Naive thymus-derived CD4-positive, alpha-beta T cell (primary cell): ENCODE results near the gene FRG2. TPM values are rescaled to one million over a fixed set of nuclear protein-coding genes. Genes with fewer than 3 reads are reported as not detected.
"Not testable (repeated sequence)": the region's sequence is repeated elsewhere in the genome, so short reads cannot be mapped to it uniquely, and the experiment has no call there.

ENCODE experiments used
- ATAC-seq: fragments of 150-1000 bp; cut with Tn5 transposase; 2 replicates; pipeline ENCODE4 v1.10.0; 2021; ENCODE audit warnings: mild to moderate bottlenecking, moderate library complexity
- CTCF ChIA-PET: fragments of 350-600 bp; sonication (Branson Sonifier 250); formaldehyde crosslinking; loops from one replicate; lab custom pipeline; 2021; ENCODE audit warnings: antibody characterized with exemption; lab: Charles Lee
- POLR2A ChIA-PET: fragments of 350-600 bp; sonication (Branson Sonifier 250); formaldehyde crosslinking; loops from one replicate; lab custom pipeline; 2021; ENCODE audit warnings: antibody characterized with exemption, inconsistent platforms; lab: Charles Lee
- DNase-seq, 9 donors: peaks; one replicate each; pipeline versions ENCODE4 v3.0.0 to v3.0.0-alpha.2; 2020 to 2022; ENCODE audit warnings: mixed read lengths in 1 of 9
- H3K27ac ChIP-seq: one replicate; pipeline ENCODE4 v1.7.0; 2013; ENCODE audit warnings: mild to moderate bottlenecking, low read depth, low read length, moderate library complexity
- H3K27me3 ChIP-seq, 2 donors: one replicate each; pipeline ENCODE4 v1.7.0; 2013; ENCODE audit warnings: low read length in 2 of 2, mild to moderate bottlenecking in 2 of 2, moderate library complexity in 2 of 2; ENCODE audit not compliant: control insufficient read depth in 2 of 2, insufficient read depth in 2 of 2
- H3K36me3 ChIP-seq, 3 experiments: 1 replicate in 2 of 3; 2 replicates in 1 of 3; pipeline ENCODE4 v1.7.0; 2013; ENCODE audit warnings: low read length in 3 of 3, mild to moderate bottlenecking in 3 of 3, moderate library complexity in 1 of 3; ENCODE audit not compliant: insufficient read depth in 3 of 3, control insufficient read depth in 2 of 3
- H3K4me1 ChIP-seq, 2 donors: one replicate each; pipeline ENCODE4 v1.7.0; 2013; ENCODE audit warnings: low read length in 2 of 2, mild to moderate bottlenecking in 2 of 2, moderate library complexity in 1 of 2; ENCODE audit not compliant: control insufficient read depth in 2 of 2, insufficient read depth in 2 of 2
- H3K4me3 ChIP-seq: 2 replicates; pipeline ENCODE4 v1.7.0; 2013; ENCODE audit warnings: mild to moderate bottlenecking, low read length
- H3K9me3 ChIP-seq, 3 experiments: 1 replicate in 2 of 3; 2 replicates in 1 of 3; pipeline ENCODE4 v1.7.0; 2013; ENCODE audit warnings: low read length in 3 of 3; ENCODE audit not compliant: control insufficient read depth in 2 of 3
- H3K27ac Mint-ChIP-seq, 9 donors: one replicate each; pipeline ENCODE4 v1.8.0; 2020 to 2022; ENCODE audit warnings: mixed read lengths in 9 of 9, mild to moderate bottlenecking in 8 of 9, moderate library complexity in 5 of 9, inconsistent platforms in 2 of 9
- H3K27me3 Mint-ChIP-seq, 5 donors: one replicate each; pipeline ENCODE4 v1.8.0; 2021 to 2022; ENCODE audit warnings: mixed read lengths in 5 of 5, mild to moderate bottlenecking in 1 of 5
- H3K36me3 Mint-ChIP-seq, 5 donors: one replicate each; pipeline ENCODE4 v1.8.0; 2020 to 2022; ENCODE audit warnings: mixed read lengths in 5 of 5, mild to moderate bottlenecking in 3 of 5, inconsistent platforms in 1 of 5
- H3K4me1 Mint-ChIP-seq, 7 donors: one replicate each; pipeline ENCODE4 v1.8.0; 2020 to 2022; ENCODE audit warnings: mixed read lengths in 7 of 7, mild to moderate bottlenecking in 3 of 7, inconsistent platforms in 1 of 7
- H3K4me3 Mint-ChIP-seq, 10 donors: one replicate each; pipeline ENCODE4 v1.8.0; 2020 to 2022; ENCODE audit warnings: mild to moderate bottlenecking in 10 of 10, mixed read lengths in 10 of 10, moderate library complexity in 6 of 10, inconsistent platforms in 2 of 10
- H3K9me3 Mint-ChIP-seq, 11 donors: one replicate each; pipeline ENCODE4 v1.8.0; 2020 to 2022; ENCODE audit warnings: mixed read lengths in 11 of 11, mild to moderate bottlenecking in 4 of 11, inconsistent platforms in 1 of 11, moderate library complexity in 1 of 11
- intact Hi-C, 2 donors: fragments of 100-400 bp; cut with micrococcal nuclease; formaldehyde crosslinking; loops; one replicate each; pipeline ENCODE4 v1.15.1; 2023
- polyA plus RNA-seq, 2 donors: library from polyadenylated mRNA; unstranded; fragments of 300-500 nt; fragmentation: Illumina TruSeq; gene quantifications; one replicate each; pipeline ENCODE4 v1.2.3, GENCODE V29; 2021
- total RNA-seq, 6 experiments: library from RNA in 5 of 6; stranded (reverse) in 5 of 6; gene quantifications; 1 replicate in 5 of 6; 2 replicates in 1 of 6; pipeline ENCODE4 v1.2.3 and lab custom pipeline; 2021 to 2026

Gene FRG2
- total and polyA plus RNA-seq, 7 experiments from 2014 or later = not detected

GRCh38 chr4:190040873-190041272 is 13.8 kb upstream of the FRG2 start:
- H3K9me3 Mint-ChIP-seq, H3K4me3 Mint-ChIP-seq, ATAC-seq, H3K4me1 Mint-ChIP-seq, DNase-seq, H3K9me3 ChIP-seq, H3K27ac ChIP-seq, H3K4me1 ChIP-seq, POLR2A ChIA-PET, H3K27me3 ChIP-seq, CTCF ChIA-PET, H3K27ac Mint-ChIP-seq, H3K4me3 ChIP-seq, H3K36me3 ChIP-seq, intact Hi-C loops, H3K36me3 Mint-ChIP-seq: not testable (repeated sequence)
- peaks cover 0 to 13% (median 9%) of the 10 kb centered on the region in 5 donors for H3K27me3 Mint-ChIP-seq

DNA sequence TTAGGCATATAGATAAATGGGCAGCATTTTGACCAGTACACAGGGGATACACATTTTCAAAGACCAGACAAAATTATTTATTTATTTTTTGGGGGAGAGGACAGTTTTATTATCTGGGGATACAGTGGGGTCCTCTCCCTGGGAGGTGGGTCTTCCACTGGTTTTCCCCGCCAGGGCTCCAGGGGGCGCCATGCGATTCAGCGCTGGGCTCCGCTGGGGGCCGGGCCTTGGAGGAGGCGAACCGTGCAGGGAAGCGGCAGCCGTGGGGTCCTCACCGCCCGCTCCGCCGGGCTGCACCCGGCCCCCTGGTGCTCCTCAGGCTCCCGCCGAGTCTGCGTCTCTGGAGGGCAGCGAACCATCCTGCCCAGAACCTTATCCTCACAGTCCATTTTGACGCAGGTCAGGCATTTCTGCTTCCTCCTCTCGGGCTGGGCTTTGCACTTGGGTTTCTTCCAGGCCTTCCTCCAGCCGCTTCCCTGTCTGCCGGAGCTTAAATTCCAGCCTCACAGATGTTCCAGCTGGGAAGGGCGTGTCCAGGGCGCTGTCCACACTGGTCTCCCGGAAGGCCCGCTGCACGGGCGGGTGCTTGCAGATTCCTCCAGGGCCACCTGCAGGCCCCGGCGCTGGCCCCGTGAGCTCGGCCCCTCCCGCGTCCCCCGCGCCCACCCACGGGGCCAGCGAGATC is 10.8 kb upstream of the FRG2 start:
- H3K9me3 Mint-ChIP-seq, intact Hi-C loops, H3K9me3 ChIP-seq, H3K4me1 Mint-ChIP-seq, H3K36me3 ChIP-seq, POLR2A ChIA-PET, H3K27ac ChIP-seq, CTCF ChIA-PET, H3K4me1 ChIP-seq, H3K27me3 ChIP-seq, H3K27ac Mint-ChIP-seq, H3K4me3 ChIP-seq, H3K36me3 Mint-ChIP-seq: not testable (repeated sequence)
- peak; percentile 60 for ATAC-seq
- peak overlapping the region in 3 of 10 donors; percentile 23 to 58 (median 33) for H3K4me3 Mint-ChIP-seq
- peak in 1 of 9 donors; percentile 38 for DNase-seq
- peaks cover 3 to 22% (median 16%) of the 10 kb centered on the region in 5 donors for H3K27me3 Mint-ChIP-seq

GRCh38 chr4:190031264-190031663 is 4.2 kb upstream of the FRG2 start:
- H3K27me3 Mint-ChIP-seq = peaks cover 3 to 17% (median 11%) of the 10 kb centered on the region in 5 donors
- H3K4me1 Mint-ChIP-seq, intact Hi-C loops, H3K9me3 ChIP-seq, H3K27me3 ChIP-seq, H3K27ac Mint-ChIP-seq, H3K36me3 ChIP-seq, H3K36me3 Mint-ChIP-seq, H3K9me3 Mint-ChIP-seq, H3K4me3 Mint-ChIP-seq, POLR2A ChIA-PET, DNase-seq, ATAC-seq, H3K4me1 ChIP-seq, H3K4me3 ChIP-seq, H3K27ac ChIP-seq, CTCF ChIA-PET: not testable (repeated sequence)

DNA sequence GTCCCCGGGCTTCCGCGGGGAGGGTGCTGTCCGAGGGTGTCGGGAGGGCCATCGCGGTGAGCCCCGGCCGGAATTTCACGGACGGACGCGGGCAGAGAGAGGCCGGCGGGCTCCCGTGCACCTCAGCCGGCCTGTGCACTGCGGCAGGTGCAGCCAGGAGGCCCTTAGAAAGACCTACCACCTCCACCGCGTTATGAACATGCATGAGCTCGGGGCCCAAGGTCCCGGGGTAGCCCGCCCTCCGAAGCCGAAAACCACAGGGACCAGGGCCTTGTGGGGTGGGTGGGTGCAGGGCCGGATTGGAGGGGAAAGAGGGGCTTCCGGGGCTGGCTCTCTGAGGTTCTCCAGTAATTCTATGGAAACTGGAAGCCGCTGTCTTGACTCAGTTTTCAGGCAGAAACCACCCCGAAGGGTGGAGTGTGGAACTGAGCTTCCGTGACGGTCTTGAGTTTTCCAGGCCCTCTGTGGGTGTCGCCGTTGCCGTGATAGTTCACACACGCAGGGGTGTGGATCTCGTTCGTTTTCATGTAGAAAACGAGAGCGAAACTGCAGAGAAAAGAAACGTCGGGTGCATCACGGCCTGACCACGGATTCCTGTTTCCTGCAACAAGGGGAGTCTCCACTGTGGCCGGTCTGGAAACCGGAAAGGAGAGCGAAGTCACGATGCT is 4.3 kb downstream of the FRG2 start:
- DNase-seq (peak in 1 of 9 donors; percentile 5), ATAC-seq (peak; percentile 62)
- Mint-ChIP-seq H3K9me3 (peaks cover 0 to 11% (median 2%) of the 10 kb centered on the region in 11 donors), H3K4me3 (peak overlapping the region; percentile 70 to 86 (median 78)), H3K36me3 (peaks cover 0 to 10% (median 0%) of the 10 kb centered on the region in 5 donors), H3K4me1 (peaks cover 18 to 31% (median 28%) of the 10 kb centered on the region in 7 donors), H3K27ac (peak overlapping the region in 2 of 9 donors; percentile 28 to 46), H3K27me3 (peaks cover 33 to 41% (median 34%) of the 10 kb centered on the region in 5 donors)
- H3K4me1 ChIP-seq, H3K36me3 ChIP-seq, intact Hi-C loops, H3K27ac ChIP-seq, H3K27me3 ChIP-seq, H3K9me3 ChIP-seq, CTCF ChIA-PET, H3K4me3 ChIP-seq, POLR2A ChIA-PET: not testable (repeated sequence)

DNA sequence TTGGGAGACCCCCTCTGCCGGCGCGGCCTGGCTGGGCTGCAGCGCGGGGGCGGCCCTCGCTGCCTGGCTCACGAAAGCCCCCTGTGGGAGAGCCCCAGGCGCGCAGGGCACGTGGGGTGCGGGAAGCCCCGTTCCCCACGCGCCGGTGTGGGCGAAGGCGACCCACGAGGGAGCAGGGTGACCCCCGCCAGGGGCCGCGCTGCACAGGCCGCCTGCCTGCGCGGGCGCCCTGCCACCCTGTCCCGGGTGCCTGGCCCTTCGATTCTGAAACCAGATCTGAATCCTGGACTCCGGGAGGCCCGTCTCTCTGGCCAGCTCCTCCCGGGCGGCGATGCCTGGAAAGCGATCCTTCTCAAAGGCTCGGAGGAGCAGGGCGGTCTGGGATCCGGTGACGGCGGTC is 5.1 kb downstream of the FRG2 start:
- CTCF ChIA-PET, intact Hi-C loops, ATAC-seq, H3K27ac ChIP-seq, H3K27me3 ChIP-seq, H3K4me3 Mint-ChIP-seq, H3K27ac Mint-ChIP-seq, POLR2A ChIA-PET, H3K4me1 ChIP-seq, H3K9me3 ChIP-seq, H3K36me3 ChIP-seq, DNase-seq, H3K4me3 ChIP-seq: not testable (repeated sequence)
- H3K9me3 Mint-ChIP-seq = peaks cover 0 to 11% (median 2%) of the 10 kb centered on the region in 11 donors
- H3K4me1 Mint-ChIP-seq = peaks cover 19 to 32% (median 29%) of the 10 kb centered on the region in 7 donors
- H3K36me3 Mint-ChIP-seq = peaks cover 0 to 10% (median 0%) of the 10 kb centered on the region in 5 donors
- H3K27me3 Mint-ChIP-seq = peaks cover 34 to 46% (median 39%) of the 10 kb centered on the region in 5 donors

GRCh38 chr4:190020790-190021717 is 6.0 kb downstream of the FRG2 start:
- Histone ChIP-seq H3K27ac (no peak overlapping the region), H3K4me1 (peaks cover 0 to 8% of the 10 kb centered on the region in 2 donors), H3K36me3 (no peaks in the 10 kb centered on the region), H3K4me3 (no peak overlapping the region), H3K9me3 (no peaks in the 10 kb centered on the region), H3K27me3 (peaks cover 3 to 6% of the 10 kb centered on the region in 2 donors)
- DNase-seq (peak in 2 of 9 donors; percentile 4 to 29), ATAC-seq (no peak)
- peaks cover 43 to 55% (median 48%) of the 10 kb centered on the region in 5 donors for H3K27me3 Mint-ChIP-seq
- H3K9me3 Mint-ChIP-seq = peaks cover 0 to 15% (median 3%) of the 10 kb centered on the region in 11 donors
- H3K4me1 Mint-ChIP-seq = peaks cover 22 to 39% (median 38%) of the 10 kb centered on the region in 7 donors
- ChIA-PET POLR2A (no interaction called here), CTCF (no interaction called here)
- intact Hi-C loops = no loop called here
- peak overlapping the region in 2 of 9 donors; percentile 59 to 72 for H3K27ac Mint-ChIP-seq
- peak overlapping the region; percentile 69 to 82 (median 74) for H3K4me3 Mint-ChIP-seq
- H3K36me3 Mint-ChIP-seq = peaks cover 0 to 15% (median 0%) of the 10 kb centered on the region in 5 donors
